Astrocyte (in vitro differentiated cells and primary cell): ENCODE measurements around the gene TMEM94. TPM values are rescaled to one million over a fixed set of nuclear protein-coding genes. Genes with fewer than 3 reads are reported as not detected.

Experiments used
- DNase-seq: peaks from one replicate; pipeline ENCODE4 v3.0.0-alpha.2; 2010; ENCODE audit warnings: low read depth
- FAIRE-seq: peaks from 2 replicates; lab custom pipeline; 2011; peaks lifted over from hg19 to GRCh38; lab: Jason Lieb, UNC
- H2AFZ ChIP-seq: 2 replicates; pipeline ENCODE4 v1.6.0; 2012; ENCODE audit warnings: low read depth, low read length, inconsistent platforms
- H3K27ac ChIP-seq: 2 replicates; pipeline ENCODE4 v1.5.1; 2011; ENCODE audit warnings: low read depth, low read length, inconsistent platforms
- H3K27me3 ChIP-seq: 2 replicates; pipeline ENCODE4 v1.6.0; 2011; ENCODE audit warnings: low read length, inconsistent platforms; ENCODE audit not compliant: insufficient read depth
- H3K36me3 ChIP-seq: 2 replicates; pipeline ENCODE4 v1.5.1; 2011; ENCODE audit warnings: low read length, inconsistent platforms; ENCODE audit not compliant: insufficient read depth
- H3K4me1 ChIP-seq: 2 replicates; pipeline ENCODE4 v1.5.1; 2011; ENCODE audit warnings: low read length, inconsistent platforms; ENCODE audit not compliant: insufficient read depth
- H3K4me2 ChIP-seq: 2 replicates; pipeline ENCODE4 v1.6.0; 2012; ENCODE audit warnings: low read length, inconsistent platforms
- H3K4me3 ChIP-seq: 2 replicates; pipeline ENCODE4 v1.5.1; 2011; ENCODE audit warnings: low read depth, mild to moderate bottlenecking, low read length, inconsistent platforms; ENCODE audit not compliant: insufficient read depth
- H3K79me2 ChIP-seq: 2 replicates; pipeline ENCODE4 v1.6.0; 2012; ENCODE audit warnings: mild to moderate bottlenecking, low read length, inconsistent platforms; ENCODE audit not compliant: insufficient read depth
- H3K9ac ChIP-seq: 2 replicates; pipeline ENCODE4 v1.6.0; 2012; ENCODE audit warnings: mild to moderate bottlenecking, low read length, inconsistent platforms
- H3K9me3 ChIP-seq: 2 replicates; pipeline ENCODE4 v1.5.1; 2012; ENCODE audit warnings: low read depth, mild to moderate bottlenecking, low read length, inconsistent platforms; ENCODE audit not compliant: insufficient read depth
- H4K20me1 ChIP-seq: 2 replicates; pipeline ENCODE4 v1.6.0; 2012; ENCODE audit warnings: low read length, inconsistent platforms; ENCODE audit not compliant: insufficient read depth
- H3K27ac Mint-ChIP-seq: one replicate; pipeline ENCODE4 v1.8.0; 2021; ENCODE audit warnings: mild to moderate bottlenecking, mixed read lengths; ENCODE audit not compliant: unreplicated experiment
- H3K27me3 Mint-ChIP-seq: one replicate; pipeline ENCODE4 v1.8.0; 2021; ENCODE audit warnings: low read depth, mixed read lengths; ENCODE audit not compliant: unreplicated experiment
- H3K36me3 Mint-ChIP-seq: one replicate; pipeline ENCODE4 v1.8.0; 2021; ENCODE audit warnings: low read depth, mixed read lengths; ENCODE audit not compliant: unreplicated experiment
- H3K4me1 Mint-ChIP-seq: one replicate; pipeline ENCODE4 v1.8.0; 2021; ENCODE audit warnings: low read depth, mixed read lengths; ENCODE audit not compliant: unreplicated experiment
- H3K4me3 Mint-ChIP-seq: one replicate; pipeline ENCODE4 v1.8.0; 2021; ENCODE audit warnings: mild to moderate bottlenecking, moderate library complexity, mixed read lengths; ENCODE audit not compliant: unreplicated experiment
- H3K9me3 Mint-ChIP-seq: one replicate; pipeline ENCODE4 v1.8.0; 2021; ENCODE audit warnings: mild to moderate bottlenecking, mixed read lengths; ENCODE audit not compliant: unreplicated experiment
- EZH2 ChIP-seq: IDR thresholded peaks from 2 replicates; pipeline ENCODE4 v1.6.1; 2012; ENCODE audit warnings: mild to moderate bottlenecking, low read length, inconsistent platforms; ENCODE audit not compliant: insufficient read depth
- total RNA-seq: library from RNA; stranded (reverse); gene quantifications from 2 replicates; pipeline ENCODE4 v1.2.1, GENCODE V29; 2021
- TF ChIP-seq, protein P1 (sequence below): IDR thresholded peaks from 2 replicates; pipeline ENCODE4 v1.5.1; 2011; ENCODE audit warnings: low read depth, mild to moderate bottlenecking, inconsistent platforms, low read length, moderate library complexity; ENCODE audit not compliant: insufficient read depth

Gene TMEM94
- total RNA-seq, 1 donor from 2014 or later, result 52.4 TPM

DNA sequence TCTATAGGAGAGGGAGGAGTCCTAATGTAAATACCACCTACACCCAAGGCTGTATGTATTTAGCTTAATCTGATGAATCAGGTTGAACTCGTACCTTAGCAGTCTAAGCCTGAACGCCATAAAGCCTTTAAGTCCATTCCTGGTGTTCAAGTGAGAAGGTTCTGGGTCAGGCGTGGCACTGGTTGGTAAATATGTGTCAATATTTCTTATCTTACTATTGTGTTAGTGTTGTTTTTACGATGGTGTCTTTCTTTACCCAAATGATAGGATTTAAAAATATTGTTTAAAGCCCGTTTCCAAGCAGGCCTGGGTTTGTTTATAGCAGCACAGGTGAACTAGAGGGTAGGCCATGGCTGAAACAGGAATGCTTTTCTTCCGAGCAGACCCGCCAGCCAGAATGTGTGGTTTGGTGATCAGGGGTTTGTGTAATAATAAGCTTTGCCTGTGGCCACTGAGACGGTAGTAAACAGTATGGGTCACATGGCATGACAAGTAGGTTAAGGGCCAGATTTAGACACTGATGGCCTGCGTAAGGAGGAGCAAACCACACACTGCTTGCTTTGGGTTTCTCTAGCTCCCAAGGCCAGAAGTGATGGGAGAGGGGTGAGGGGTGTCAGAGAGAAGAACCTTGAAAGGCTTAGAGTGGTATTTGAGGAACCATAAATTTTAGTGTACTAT lies 3.3 kb downstream of the TMEM94 start:
- Histone ChIP-seq H2AFZ (no peak overlapping the region), H3K4me1 (peaks cover 14% of the 10 kb centered on the region), H4K20me1 (peaks cover 15% of the 10 kb centered on the region), H3K79me2 (peaks cover 58% of the 10 kb centered on the region), H3K27ac (no peak overlapping the region), H3K4me2 (no peak overlapping the region), H3K4me3 (no peak overlapping the region), H3K27me3 (no peaks in the 10 kb centered on the region), H3K9ac (no peak overlapping the region), H3K36me3 (no peaks in the 10 kb centered on the region), H3K9me3 (no peaks in the 10 kb centered on the region)
- H3K36me3 Mint-ChIP-seq, result peaks cover 1% of the 10 kb centered on the region
- no peak overlapping the region for H3K4me3 Mint-ChIP-seq
- no peaks in the 10 kb centered on the region for H3K27me3 Mint-ChIP-seq
- no peak overlapping the region for H3K27ac Mint-ChIP-seq
- TF ChIP-seq EZH2, result no peak
- TF ChIP-seq, protein P1, sequence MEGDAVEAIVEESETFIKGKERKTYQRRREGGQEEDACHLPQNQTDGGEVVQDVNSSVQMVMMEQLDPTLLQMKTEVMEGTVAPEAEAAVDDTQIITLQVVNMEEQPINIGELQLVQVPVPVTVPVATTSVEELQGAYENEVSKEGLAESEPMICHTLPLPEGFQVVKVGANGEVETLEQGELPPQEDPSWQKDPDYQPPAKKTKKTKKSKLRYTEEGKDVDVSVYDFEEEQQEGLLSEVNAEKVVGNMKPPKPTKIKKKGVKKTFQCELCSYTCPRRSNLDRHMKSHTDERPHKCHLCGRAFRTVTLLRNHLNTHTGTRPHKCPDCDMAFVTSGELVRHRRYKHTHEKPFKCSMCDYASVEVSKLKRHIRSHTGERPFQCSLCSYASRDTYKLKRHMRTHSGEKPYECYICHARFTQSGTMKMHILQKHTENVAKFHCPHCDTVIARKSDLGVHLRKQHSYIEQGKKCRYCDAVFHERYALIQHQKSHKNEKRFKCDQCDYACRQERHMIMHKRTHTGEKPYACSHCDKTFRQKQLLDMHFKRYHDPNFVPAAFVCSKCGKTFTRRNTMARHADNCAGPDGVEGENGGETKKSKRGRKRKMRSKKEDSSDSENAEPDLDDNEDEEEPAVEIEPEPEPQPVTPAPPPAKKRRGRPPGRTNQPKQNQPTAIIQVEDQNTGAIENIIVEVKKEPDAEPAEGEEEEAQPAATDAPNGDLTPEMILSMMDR, result no peak
- no peaks in the 10 kb centered on the region for H3K9me3 Mint-ChIP-seq
- FAIRE-seq, result no peak
- peaks cover 15% of the 10 kb centered on the region for H3K4me1 Mint-ChIP-seq
- no peak for DNase-seq

DNA sequence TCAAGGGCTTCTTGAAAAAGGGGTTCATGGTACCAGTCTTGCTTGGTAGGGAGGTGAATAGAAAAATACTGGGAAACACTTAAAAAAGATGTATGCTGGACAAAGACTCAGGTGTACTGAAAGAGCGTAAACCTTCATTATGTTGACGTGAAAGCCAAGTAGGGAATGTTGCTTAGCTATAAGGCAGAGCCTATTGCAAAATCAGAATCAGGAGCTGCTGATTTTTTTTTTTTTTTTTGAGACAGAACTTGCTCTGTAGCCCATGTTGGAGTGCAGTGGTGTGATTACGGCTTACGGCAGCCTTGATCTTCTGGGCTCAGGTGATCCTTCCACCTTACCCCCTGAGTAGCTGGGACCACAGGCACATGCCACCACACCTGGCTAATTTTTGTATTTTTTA lies 3.9 kb downstream of the TMEM94 start:
- H3K9me3 Mint-ChIP-seq, result no peaks in the 10 kb centered on the region
- peaks cover 15% of the 10 kb centered on the region for H3K4me1 Mint-ChIP-seq
- Histone ChIP-seq H3K27me3 (no peaks in the 10 kb centered on the region), H3K79me2 (peaks cover 58% of the 10 kb centered on the region), H2AFZ (no peak overlapping the region), H3K4me3 (no peak overlapping the region), H3K9me3 (no peaks in the 10 kb centered on the region), H3K9ac (no peak overlapping the region), H3K4me2 (no peak overlapping the region), H4K20me1 (peaks cover 15% of the 10 kb centered on the region), H3K36me3 (no peaks in the 10 kb centered on the region), H3K27ac (no peak overlapping the region), H3K4me1 (peaks cover 14% of the 10 kb centered on the region)
- no peak overlapping the region for H3K27ac Mint-ChIP-seq
- peaks cover 4% of the 10 kb centered on the region for H3K36me3 Mint-ChIP-seq
- FAIRE-seq (no peak), DNase-seq (no peak)
- no peaks in the 10 kb centered on the region for H3K27me3 Mint-ChIP-seq
- TF ChIP-seq, protein P1, result no peak
- TF ChIP-seq EZH2, result no peak
- H3K4me3 Mint-ChIP-seq, result no peak overlapping the region

DNA sequence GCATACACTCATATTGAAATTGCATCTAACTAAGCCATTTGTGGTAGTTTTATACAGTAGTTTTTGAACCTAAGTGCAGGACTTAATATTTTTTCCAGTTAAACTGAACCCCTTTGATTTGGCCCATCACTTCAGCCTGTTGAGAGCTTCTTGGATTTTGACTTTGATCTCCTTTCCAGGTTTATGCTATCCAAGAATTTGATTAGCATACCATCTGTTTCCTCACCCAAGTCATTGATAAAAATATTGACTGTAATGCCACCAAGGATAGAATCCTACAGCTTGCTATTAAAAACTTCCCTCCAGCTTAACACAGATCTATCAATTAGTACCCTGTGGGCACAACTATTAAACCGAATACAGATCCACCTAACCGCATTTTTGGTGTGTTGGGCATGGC lies 7.2 kb downstream of the TMEM94 start:
- Histone ChIP-seq H3K4me2 (no peak overlapping the region), H3K27ac (no peak overlapping the region), H3K9me3 (no peaks in the 10 kb centered on the region), H3K4me1 (no peaks in the 10 kb centered on the region), H3K27me3 (no peaks in the 10 kb centered on the region), H2AFZ (no peak overlapping the region), H4K20me1 (peaks cover 23% of the 10 kb centered on the region), H3K79me2 (peaks cover 60% of the 10 kb centered on the region), H3K36me3 (no peaks in the 10 kb centered on the region), H3K9ac (no peak overlapping the region), H3K4me3 (no peak overlapping the region)
- no peaks in the 10 kb centered on the region for H3K27me3 Mint-ChIP-seq
- H3K9me3 Mint-ChIP-seq, result no peaks in the 10 kb centered on the region
- no peak overlapping the region for H3K4me3 Mint-ChIP-seq
- no peak overlapping the region for H3K27ac Mint-ChIP-seq
- H3K4me1 Mint-ChIP-seq, result peaks cover 7% of the 10 kb centered on the region
- no peak for DNase-seq
- FAIRE-seq, result no peak
- TF ChIP-seq, protein P1, result no peak
- no peak for TF ChIP-seq EZH2
- peaks cover 4% of the 10 kb centered on the region for H3K36me3 Mint-ChIP-seq
